ENCODE measurements around the gene PIGZ. TPM values are rescaled to one million over a fixed set of nuclear protein-coding genes. Genes with fewer than 3 reads are reported as not detected.

The PIGZ gene
- total RNA-seq, 1 experiment from 2014 or later: 1.4 TPM

GRCh38 chr3:196987022-196987421 lies 18.4 kb upstream of the PIGZ start:
- no peak overlapping the region for H3K4me3 ChIP-seq (replicated peaks in 1 of 2; ENCODE audit: low read depth in 1 of 2, low read length in 2 of 2)
- peaks cover 0 to 4% of the 10 kb centered on the region in 2 experiments; a peak in 1 of 4 replicates for H3K4me1 ChIP-seq (ENCODE audit: control insufficient read depth in 1 of 2, insufficient read depth in 2 of 2, low read length in 2 of 2)
- H2AFZ ChIP-seq (ENCODE audit: low read depth, low read length, poor library complexity, severe bottlenecking): no peak overlapping the region
- ChIA-PET POLR2A (no interaction called here), CTCF (no interaction called here), RAD21 (ENCODE audit: low non-redundant PET in 1 of 2, low total read pairs in 2 of 2, uncharacterized antibody in 2 of 2, unreplicated experiment in 2 of 2) (no interaction called here)
- H3K36me3 ChIP-seq (ENCODE audit: control insufficient read depth in 1 of 2, insufficient read depth in 2 of 2, low read length in 2 of 2): no peaks in the 10 kb centered on the region
- TF ChIP-seq EGR1 (IDR thresholded peaks at IDR 0.05; ENCODE audit: low read depth) (no peak), CBX3 (IDR thresholded peaks at IDR 0.05; ENCODE audit: low read depth) (no peak), REST (IDR thresholded peaks at IDR 0.05; ENCODE audit: low read depth) (no peak), SP1 (IDR thresholded peaks at IDR 0.05; ENCODE audit: low read depth) (no peak), ZFX (IDR thresholded peaks at IDR 0.05) (no peak)
- no peaks in the 10 kb centered on the region for H3K79me2 ChIP-seq (ENCODE audit: insufficient read depth, low read length)
- ATAC-seq (no peak), DNase-seq (ENCODE audit: low read depth, low spot score) (no peak)
- no peak overlapping the region for H3K4me2 ChIP-seq (ENCODE audit: low read length)
- no peak overlapping the region for H3K27ac ChIP-seq (ENCODE audit: low read depth, low read length)
- H3K27me3 ChIP-seq (ENCODE audit: insufficient read depth, low read length): no peaks in the 10 kb centered on the region
- H3K9me3 ChIP-seq (ENCODE audit: control insufficient read depth in 1 of 2, insufficient read depth in 1 of 2, low read depth in 1 of 2, low read length in 2 of 2): 0 out of 4 replicates have a peak, but pooled peaks cover 0 to 3% of the 10 kb centered on the region in 2 experiments
- no peak overlapping the region for H3K9ac ChIP-seq (ENCODE audit: low read length)
- H4K20me1 ChIP-seq (ENCODE audit: insufficient read depth): no peaks in the 10 kb centered on the region
- H3K9me2 ChIP-seq (ENCODE audit: insufficient read depth): no peaks in the 10 kb centered on the region
- no TSS peak for BruUV-seq (replicated peaks)
- intact Hi-C loops (cut with micrococcal nuclease): no loop called here

All from HCT116 (cell line).